Astrocyte (in vitro differentiated cells and primary cell): ENCODE data around the gene NDUFB11. TPM values are rescaled to one million over a fixed set of nuclear protein-coding genes. Genes with fewer than 3 reads are reported as not detected.

Experiments used
- DNase-seq: peaks from one replicate; pipeline ENCODE4 v3.0.0-alpha.2; 2010; ENCODE audit warnings: low read depth
- FAIRE-seq: peaks from 2 replicates; lab custom pipeline; 2011; peaks lifted over from hg19 to GRCh38; lab: Jason Lieb, UNC
- H2AFZ ChIP-seq: 2 replicates; pipeline ENCODE4 v1.6.0; 2012; ENCODE audit warnings: low read depth, low read length, inconsistent platforms
- H3K27ac ChIP-seq: 2 replicates; pipeline ENCODE4 v1.5.1; 2011; ENCODE audit warnings: low read depth, low read length, inconsistent platforms
- H3K27me3 ChIP-seq: 2 replicates; pipeline ENCODE4 v1.6.0; 2011; ENCODE audit warnings: low read length, inconsistent platforms; ENCODE audit not compliant: insufficient read depth
- H3K36me3 ChIP-seq: 2 replicates; pipeline ENCODE4 v1.5.1; 2011; ENCODE audit warnings: low read length, inconsistent platforms; ENCODE audit not compliant: insufficient read depth
- H3K4me1 ChIP-seq: 2 replicates; pipeline ENCODE4 v1.5.1; 2011; ENCODE audit warnings: low read length, inconsistent platforms; ENCODE audit not compliant: insufficient read depth
- H3K4me2 ChIP-seq: 2 replicates; pipeline ENCODE4 v1.6.0; 2012; ENCODE audit warnings: low read length, inconsistent platforms
- H3K4me3 ChIP-seq: 2 replicates; pipeline ENCODE4 v1.5.1; 2011; ENCODE audit warnings: low read depth, mild to moderate bottlenecking, low read length, inconsistent platforms; ENCODE audit not compliant: insufficient read depth
- H3K79me2 ChIP-seq: 2 replicates; pipeline ENCODE4 v1.6.0; 2012; ENCODE audit warnings: mild to moderate bottlenecking, low read length, inconsistent platforms; ENCODE audit not compliant: insufficient read depth
- H3K9ac ChIP-seq: 2 replicates; pipeline ENCODE4 v1.6.0; 2012; ENCODE audit warnings: mild to moderate bottlenecking, low read length, inconsistent platforms
- H3K9me3 ChIP-seq: 2 replicates; pipeline ENCODE4 v1.5.1; 2012; ENCODE audit warnings: low read depth, mild to moderate bottlenecking, low read length, inconsistent platforms; ENCODE audit not compliant: insufficient read depth
- H4K20me1 ChIP-seq: 2 replicates; pipeline ENCODE4 v1.6.0; 2012; ENCODE audit warnings: low read length, inconsistent platforms; ENCODE audit not compliant: insufficient read depth
- H3K27ac Mint-ChIP-seq: one replicate; pipeline ENCODE4 v1.8.0; 2021; ENCODE audit warnings: mild to moderate bottlenecking, mixed read lengths; ENCODE audit not compliant: unreplicated experiment
- H3K27me3 Mint-ChIP-seq: one replicate; pipeline ENCODE4 v1.8.0; 2021; ENCODE audit warnings: low read depth, mixed read lengths; ENCODE audit not compliant: unreplicated experiment
- H3K36me3 Mint-ChIP-seq: one replicate; pipeline ENCODE4 v1.8.0; 2021; ENCODE audit warnings: low read depth, mixed read lengths; ENCODE audit not compliant: unreplicated experiment
- H3K4me1 Mint-ChIP-seq: one replicate; pipeline ENCODE4 v1.8.0; 2021; ENCODE audit warnings: low read depth, mixed read lengths; ENCODE audit not compliant: unreplicated experiment
- H3K4me3 Mint-ChIP-seq: one replicate; pipeline ENCODE4 v1.8.0; 2021; ENCODE audit warnings: mild to moderate bottlenecking, moderate library complexity, mixed read lengths; ENCODE audit not compliant: unreplicated experiment
- H3K9me3 Mint-ChIP-seq: one replicate; pipeline ENCODE4 v1.8.0; 2021; ENCODE audit warnings: mild to moderate bottlenecking, mixed read lengths; ENCODE audit not compliant: unreplicated experiment
- CTCF ChIP-seq: IDR thresholded peaks from 2 replicates; pipeline ENCODE4 v1.5.1; 2011; ENCODE audit warnings: low read depth, mild to moderate bottlenecking, inconsistent platforms, low read length, moderate library complexity; ENCODE audit not compliant: insufficient read depth
- EZH2 ChIP-seq: IDR thresholded peaks from 2 replicates; pipeline ENCODE4 v1.6.1; 2012; ENCODE audit warnings: mild to moderate bottlenecking, low read length, inconsistent platforms; ENCODE audit not compliant: insufficient read depth
- total RNA-seq: library from RNA; stranded (reverse); gene quantifications from 2 replicates; pipeline ENCODE4 v1.2.1, GENCODE V29; 2021

NDUFB11 gene
- total RNA-seq, 1 donor from 2014 or later, result 86.3 TPM

- no peaks in the 10 kb centered on the region for H3K36me3 Mint-ChIP-seq
- H3K9ac ChIP-seq, result no peak overlapping the region
- H3K4me3 ChIP-seq, result no peak overlapping the region
- no peaks in the 10 kb centered on the region for H3K27me3 ChIP-seq
- H4K20me1 ChIP-seq, result no peaks in the 10 kb centered on the region
- H3K27ac ChIP-seq, result no peak overlapping the region
- H3K4me1 Mint-ChIP-seq, result peaks cover 3% of the 10 kb centered on the region
- H3K4me3 Mint-ChIP-seq, result no peak overlapping the region
- FAIRE-seq (no peak), DNase-seq (no peak)
- H3K27me3 Mint-ChIP-seq, result no peaks in the 10 kb centered on the region
- peaks cover 3% of the 10 kb centered on the region for H3K4me1 ChIP-seq
- no peak overlapping the region for H3K4me2 ChIP-seq
- no peak for TF ChIP-seq CTCF
- TF ChIP-seq EZH2, result no peak
- H3K9me3 ChIP-seq, result no peaks in the 10 kb centered on the region
- no peaks in the 10 kb centered on the region for H3K36me3 ChIP-seq
- H3K27ac Mint-ChIP-seq, result no peak overlapping the region
- H2AFZ ChIP-seq, result no peak overlapping the region
- no peaks in the 10 kb centered on the region for H3K79me2 ChIP-seq
- no peaks in the 10 kb centered on the region for H3K9me3 Mint-ChIP-seq
Observed at GRCh38 chrX:47093860-47094259, 50.6 kb downstream of the NDUFB11 start.

GRCh38 chrX:47093248-47093647 lies 51.3 kb downstream of the NDUFB11 start:
- Histone ChIP-seq H3K4me1 (peaks cover 3% of the 10 kb centered on the region), H3K9ac (no peak overlapping the region), H4K20me1 (no peaks in the 10 kb centered on the region), H3K27me3 (no peaks in the 10 kb centered on the region), H3K4me2 (no peak overlapping the region), H3K36me3 (no peaks in the 10 kb centered on the region), H3K79me2 (no peaks in the 10 kb centered on the region), H3K9me3 (no peaks in the 10 kb centered on the region), H2AFZ (no peak overlapping the region), H3K27ac (no peak overlapping the region), H3K4me3 (no peak overlapping the region)
- no peaks in the 10 kb centered on the region for H3K27me3 Mint-ChIP-seq
- TF ChIP-seq EZH2 (no peak), CTCF (peak; percentile 29)
- H3K9me3 Mint-ChIP-seq, result no peaks in the 10 kb centered on the region
- H3K4me3 Mint-ChIP-seq, result no peak overlapping the region
- H3K4me1 Mint-ChIP-seq, result peaks cover 3% of the 10 kb centered on the region
- H3K27ac Mint-ChIP-seq, result no peak overlapping the region
- H3K36me3 Mint-ChIP-seq, result no peaks in the 10 kb centered on the region
- peak; percentile 63 for FAIRE-seq
- peak; percentile 1 for DNase-seq

Other genes with a start within 250 kb of the NDUFB11 start
- 9.5 and 12.4 TPM in 2 replicates for gene JADE3, start 232.3 kb downstream of the NDUFB11 start, total RNA-seq
- not detected in 2 replicates for gene RGN, start 66.3 kb downstream of the NDUFB11 start, total RNA-seq
- gene RBM10, start 519 bp upstream of the NDUFB11 start, total RNA-seq, result 35.9 and 36.3 TPM in 2 replicates
- gene UBA1, start 49.1 kb upstream of the NDUFB11 start, total RNA-seq, result 232 and 244 TPM in 2 replicates
- 110 and 128 TPM in 2 replicates for gene CDK16, start 74.0 kb upstream of the NDUFB11 start, total RNA-seq
- 75.7 and 80.8 TPM in 2 replicates for gene USP11, start 88.3 kb upstream of the NDUFB11 start, total RNA-seq
- 0.17 and 0.54 TPM in 2 replicates for gene ZNF157, start 225.9 kb upstream of the NDUFB11 start, total RNA-seq